ENCODE data around the gene MRGPRD.

The MRGPRD gene

GRCh38 chr11:68959465-68960293 is 21.1 kb downstream of the MRGPRD start:
- DNase-seq (ENCODE audit: low read depth, low spot score), result no peak
- POLR2A ChIA-PET, result no interaction called here
- no peak for TF ChIP-seq CTCF (IDR thresholded peaks at IDR 0.05; ENCODE audit: insufficient read depth, low read length, missing control alignments)
- no peak overlapping the region for H3K4me3 ChIP-seq (ENCODE audit: low read depth, low read length)
- CTCF ChIA-PET, result interaction anchor here (0.8 kb wide), 1 partner anchor 11 kb away, joined by 3 read pairs; no protein-coding TSS in a partner anchor

- no peak for DNase-seq (ENCODE audit: low read depth, low spot score)
- ChIA-PET POLR2A (no interaction called here), CTCF (interaction anchor here (1.5 kb wide), 1 partner anchor 129 kb away, joined by 3 read pairs; no protein-coding TSS in a partner anchor)
- no peak for TF ChIP-seq CTCF (IDR thresholded peaks at IDR 0.05; ENCODE audit: insufficient read depth, low read length, missing control alignments)
- no peak overlapping the region for H3K4me3 ChIP-seq (ENCODE audit: low read depth, low read length)
These were observed 22.6 kb downstream of the MRGPRD start for GRCh38 chr11:68958211-68958610.

- no peak for DNase-seq (ENCODE audit: low read depth, low spot score)
- ChIA-PET POLR2A (no interaction called here), CTCF (interaction anchor here (1.0 to 1.3 kb wide), 2 partner anchors 88 to 133 kb away, joined by 3 read pairs; no protein-coding TSS in a partner anchor)
- H3K4me3 ChIP-seq (ENCODE audit: low read depth, low read length), result no peak overlapping the region
- no peak for TF ChIP-seq CTCF (IDR thresholded peaks at IDR 0.05; ENCODE audit: insufficient read depth, low read length, missing control alignments)
These were observed 24.1 kb downstream of the MRGPRD start for GRCh38 chr11:68956547-68957254.

GRCh38 chr11:68956142-68956541 is 24.6 kb downstream of the MRGPRD start:
- POLR2A ChIA-PET, result no interaction called here
- H3K4me3 ChIP-seq (ENCODE audit: low read depth, low read length), result no peak overlapping the region
- TF ChIP-seq CTCF (IDR thresholded peaks at IDR 0.05; ENCODE audit: insufficient read depth, low read length, missing control alignments), result peak; percentile 33
- no peak for DNase-seq (ENCODE audit: low read depth, low spot score)
- CTCF ChIA-PET, result interaction anchor here (1.3 kb wide), 1 partner anchor 88 kb away, joined by 3 read pairs; no protein-coding TSS in a partner anchor

GRCh38 chr11:68955607-68955958 is 25.2 kb downstream of the MRGPRD start:
- H3K4me3 ChIP-seq (ENCODE audit: low read depth, low read length), result no peak overlapping the region
- DNase-seq (ENCODE audit: low read depth, low spot score), result no peak
- no peak for TF ChIP-seq CTCF (IDR thresholded peaks at IDR 0.05; ENCODE audit: insufficient read depth, low read length, missing control alignments)
- ChIA-PET CTCF (no interaction called here), POLR2A (no interaction called here)

Measured in AG04449 (cell line).